GM19240 (cell line): ENCODE results near the gene TPTE.
"Not testable (repeated sequence)": the region's sequence is repeated elsewhere in the genome, so short reads cannot be mapped to it uniquely, and the experiment has no call there.

ENCODE experiments used
- DNase-seq: peaks from one replicate; pipeline ENCODE4 v3.0.0; 2011; ENCODE audit warnings: low spot score; ENCODE audit not compliant: insufficient read length

TPTE gene

DNA sequence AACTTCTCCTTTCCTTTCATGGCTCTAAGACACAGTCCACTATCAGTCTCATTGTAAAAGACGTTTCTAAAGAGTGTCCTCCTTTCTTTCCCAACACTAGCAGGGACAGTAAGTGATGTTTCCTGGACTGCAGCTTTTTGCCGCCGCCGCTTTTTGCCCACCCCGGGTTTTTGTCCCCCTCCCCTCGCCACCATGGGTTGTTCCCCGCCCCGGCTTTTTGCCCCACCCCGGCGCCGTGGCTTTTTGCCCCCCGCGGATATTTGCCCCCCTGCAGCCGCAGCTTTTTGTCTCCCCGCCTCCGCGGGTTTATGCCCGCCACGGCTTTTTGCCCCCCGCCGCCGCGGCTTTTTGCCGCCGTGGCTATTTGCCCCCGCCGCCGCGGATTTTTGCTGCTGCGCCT, 95.2 kb downstream of the TPTE start:
- no peak for DNase-seq

DNA sequence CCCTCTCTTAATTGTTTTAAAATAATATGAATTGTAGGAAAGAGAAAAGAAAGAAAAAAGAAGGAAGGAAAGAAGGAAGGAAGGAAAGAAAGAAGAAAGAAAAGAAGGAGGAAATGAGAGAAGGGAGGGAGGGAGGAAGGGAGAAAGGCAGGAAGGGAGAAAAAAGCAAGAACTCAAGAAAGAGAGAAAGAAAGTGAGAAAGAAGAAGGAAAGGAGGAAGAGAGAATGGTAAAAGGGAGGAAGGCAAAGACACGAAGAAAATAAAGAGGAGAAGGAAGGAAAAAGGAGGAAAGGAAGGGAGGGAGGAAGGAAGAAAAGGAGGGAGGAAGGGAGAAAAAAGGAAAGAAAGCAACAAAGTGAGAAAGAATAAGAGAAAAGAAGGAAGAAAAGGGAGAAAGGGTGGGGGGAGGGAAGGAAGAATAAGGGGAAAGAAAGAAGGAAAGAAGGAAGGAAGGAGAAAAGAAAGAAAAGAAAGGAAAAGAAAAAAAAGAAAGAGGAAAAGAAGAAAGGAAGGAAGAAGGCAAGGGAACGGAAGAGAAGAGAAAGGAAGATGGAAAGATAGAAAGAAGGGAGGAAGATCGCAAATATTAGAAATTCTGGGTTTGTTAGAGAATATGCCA, 95.9 kb downstream of the TPTE start:
- not testable (repeated sequence) for DNase-seq

GRCh38 chr21:10627316-10627863, 106.0 kb downstream of the TPTE start:
- no peak for DNase-seq

GRCh38 chr21:10629239-10629638, 107.9 kb downstream of the TPTE start:
- not testable (repeated sequence) for DNase-seq

GRCh38 chr21:10630829-10631228, 109.4 kb downstream of the TPTE start:
- DNase-seq: not testable (repeated sequence)

- DNase-seq: not testable (repeated sequence)
These were observed 109.9 kb downstream of the TPTE start for GRCh38 chr21:10631316-10631715.

GRCh38 chr21:10638144-10638543, 116.8 kb downstream of the TPTE start:
- DNase-seq: not testable (repeated sequence)

GRCh38 chr21:10639123-10639522, 117.7 kb downstream of the TPTE start:
- no peak for DNase-seq

- not testable (repeated sequence) for DNase-seq
These were observed 118.4 kb downstream of the TPTE start for GRCh38 chr21:10639746-10640145.

DNA sequence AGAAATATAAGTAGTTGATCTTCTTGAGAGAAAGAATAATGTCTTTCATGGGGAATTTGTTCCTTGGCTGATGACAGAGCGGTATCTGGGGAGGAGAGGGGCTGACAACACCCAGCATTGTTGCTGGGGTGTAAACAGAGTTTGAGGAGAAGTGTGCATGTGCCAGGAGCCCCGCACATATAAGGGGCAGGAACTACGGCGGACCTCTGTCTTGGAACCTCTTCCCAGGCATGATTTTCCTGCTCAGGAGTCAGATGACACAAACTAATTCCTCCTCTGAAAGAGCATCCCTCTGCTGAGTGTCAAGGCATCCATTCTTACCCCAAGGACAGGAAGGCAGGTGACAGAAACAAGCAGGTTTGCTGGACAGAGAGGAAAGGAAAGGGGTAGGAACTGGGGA, 119.1 kb downstream of the TPTE start:
- DNase-seq: no peak

GRCh38 chr21:10641107-10641506, 119.7 kb downstream of the TPTE start:
- no peak for DNase-seq

- DNase-seq: not testable (repeated sequence)
These were observed 124.3 kb downstream of the TPTE start for GRCh38 chr21:10645667-10646066.

DNA sequence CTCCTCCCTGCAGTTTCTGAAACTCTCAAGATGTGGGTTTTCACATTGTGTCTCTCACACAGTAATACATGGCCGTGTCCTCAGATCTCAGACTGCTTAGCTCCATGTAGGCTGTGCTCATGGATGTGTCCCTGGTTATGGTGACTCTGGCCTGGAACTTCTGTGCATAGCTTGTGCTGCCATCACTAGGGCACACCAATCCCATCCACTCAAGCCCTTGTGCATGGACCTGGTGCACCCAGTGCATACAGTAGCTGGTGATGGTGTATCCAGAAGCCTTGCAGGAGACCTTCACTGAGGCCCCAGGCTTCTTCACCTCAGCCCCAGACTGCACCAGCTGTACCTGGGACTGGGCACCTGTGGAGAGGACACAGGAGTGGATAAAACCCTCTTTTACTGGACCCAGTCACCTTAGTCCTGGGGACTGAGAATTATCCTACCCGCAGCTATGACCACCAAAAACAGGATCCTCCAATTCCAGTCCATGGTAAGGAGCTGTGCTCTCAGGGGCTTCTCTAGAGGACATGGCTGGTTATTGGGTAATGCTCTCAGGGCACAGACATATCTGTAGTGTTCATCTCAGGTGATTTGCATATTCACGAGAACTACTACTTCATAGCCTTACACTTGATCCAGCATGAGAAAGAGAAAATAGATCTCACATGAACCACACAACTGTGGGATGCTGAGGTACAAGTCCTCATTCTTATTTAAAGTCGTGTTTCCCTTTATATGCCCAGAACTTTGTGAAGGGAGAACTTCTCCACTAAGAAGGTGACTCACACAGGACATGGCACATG, 128.2 kb downstream of the TPTE start:
- not testable (repeated sequence) for DNase-seq

DNA sequence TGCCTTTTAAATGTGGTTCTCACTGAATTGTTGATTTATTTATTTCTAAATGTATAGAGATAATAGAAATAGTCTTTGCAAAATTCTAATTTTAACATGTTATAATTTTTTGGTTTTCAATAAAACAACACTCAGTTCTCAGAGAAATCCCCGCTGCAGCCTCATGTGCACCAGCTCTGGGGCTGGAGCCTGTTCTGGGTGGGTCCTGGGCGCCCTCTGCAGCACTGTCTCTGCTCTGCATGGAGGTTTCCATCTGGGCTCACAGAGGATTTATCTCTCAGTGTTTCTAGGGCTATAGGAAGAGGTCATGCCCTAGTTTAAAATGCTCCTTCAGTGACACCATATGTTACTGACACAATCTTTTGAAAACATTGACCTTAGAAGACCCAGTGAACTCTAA, 128.9 kb downstream of the TPTE start:
- DNase-seq: not testable (repeated sequence)
